HG03342 (cell line): ENCODE measurements around the gene GGNBP2.
"Not testable (repeated sequence)": the region's sequence is repeated elsewhere in the genome, so short reads cannot be mapped to it uniquely, and the experiment has no call there.

Source experiments
- ATAC-seq: cut with Tn5 transposase; IDR thresholded peaks from one replicate; pipeline ENCODE4 v1.9.1; 2021; ENCODE audit warnings: mild to moderate bottlenecking, moderate library complexity; ENCODE audit not compliant: unreplicated experiment

Gene GGNBP2

GRCh38 chr17:36544307-36545076 is at the start of gene GGNBP2:
Gene GGNBP2 (plus strand): TSS chr17:36544919. CDS start chr17:36545725, 806 bp downstream.
- peak; percentile 42 for ATAC-seq

- no peak for ATAC-seq
Observed at GRCh38 chr17:36495076-36495578, 49.6 kb upstream of the GGNBP2 start.

- ATAC-seq, result no peak
Observed at GRCh38 chr17:36496018-36496789, 48.5 kb upstream of the GGNBP2 start.

GRCh38 chr17:36498155-36498554 is 46.6 kb upstream of the GGNBP2 start:
- no peak for ATAC-seq

- no peak for ATAC-seq
Observed at GRCh38 chr17:36498560-36499300, 46.0 kb upstream of the GGNBP2 start.

- ATAC-seq, result no peak
Observed at GRCh38 chr17:36500745-36501225, 43.9 kb upstream of the GGNBP2 start.

GRCh38 chr17:36501351-36501750 is 43.4 kb upstream of the GGNBP2 start:
- ATAC-seq, result no peak

GRCh38 chr17:36501963-36502362 is 42.8 kb upstream of the GGNBP2 start:
- ATAC-seq, result no peak

GRCh38 chr17:36503456-36504155 is 41.1 kb upstream of the GGNBP2 start:
- no peak for ATAC-seq

- no peak for ATAC-seq
Observed at GRCh38 chr17:36504156-36504545, 40.6 kb upstream of the GGNBP2 start.

GRCh38 chr17:36505171-36505570 is 39.5 kb upstream of the GGNBP2 start:
- ATAC-seq, result no peak

- ATAC-seq, result no peak
Observed at GRCh38 chr17:36506249-36506826, 38.4 kb upstream of the GGNBP2 start.

- no peak for ATAC-seq
Observed at GRCh38 chr17:36506831-36507230, 37.9 kb upstream of the GGNBP2 start.

GRCh38 chr17:36507266-36507665 is 37.5 kb upstream of the GGNBP2 start:
- ATAC-seq, result no peak

- not testable (repeated sequence) for ATAC-seq
Observed at GRCh38 chr17:36508439-36508838, 36.3 kb upstream of the GGNBP2 start.

GRCh38 chr17:36509272-36509985 is 35.3 kb upstream of the GGNBP2 start:
- ATAC-seq, result no peak

GRCh38 chr17:36510636-36511035 is 34.1 kb upstream of the GGNBP2 start:
- no peak for ATAC-seq

GRCh38 chr17:36511216-36511615 is 33.5 kb upstream of the GGNBP2 start:
- no peak for ATAC-seq

- ATAC-seq, result no peak
Observed at GRCh38 chr17:36512641-36513040, 32.1 kb upstream of the GGNBP2 start.

GRCh38 chr17:36514856-36515255 is 29.9 kb upstream of the GGNBP2 start:
- no peak for ATAC-seq
